Ramos (cell line): ENCODE data around the gene PCNX2.
"Not testable (repeated sequence)": the region's sequence is repeated elsewhere in the genome, so short reads cannot be mapped to it uniquely, and the experiment has no call there.

Source experiments
- in situ Hi-C: fragments of 300-500 bp; cut with MboI; formaldehyde crosslinking; loops from one replicate; pipeline ENCODE4 v1.14.3; 2022; ENCODE audit warnings: low sequenced_read_pairs; ENCODE audit not compliant: unreplicated experiment

PCNX2 gene

DNA sequence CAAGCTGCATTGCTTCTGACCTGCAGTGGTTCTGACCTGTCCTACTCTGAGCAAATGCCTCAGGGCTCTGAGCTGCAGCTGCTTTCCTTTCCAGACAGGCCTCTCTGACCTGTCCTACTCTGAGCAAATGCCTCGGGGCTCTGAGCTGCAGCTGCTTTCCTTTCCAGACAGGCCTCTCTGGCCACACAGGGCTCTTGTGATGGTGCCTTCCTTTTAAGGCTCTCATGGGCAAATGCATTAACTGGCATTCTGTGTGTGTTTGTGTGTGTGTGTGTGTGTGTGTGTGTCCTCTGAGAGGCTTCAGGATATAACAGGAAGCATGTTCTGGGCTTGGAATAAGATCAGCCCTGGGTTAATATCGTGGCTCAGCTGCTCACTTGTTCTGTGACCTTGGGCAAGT, 213.8 kb downstream of the PCNX2 start:
- in situ Hi-C loops, result no loop called here

DNA sequence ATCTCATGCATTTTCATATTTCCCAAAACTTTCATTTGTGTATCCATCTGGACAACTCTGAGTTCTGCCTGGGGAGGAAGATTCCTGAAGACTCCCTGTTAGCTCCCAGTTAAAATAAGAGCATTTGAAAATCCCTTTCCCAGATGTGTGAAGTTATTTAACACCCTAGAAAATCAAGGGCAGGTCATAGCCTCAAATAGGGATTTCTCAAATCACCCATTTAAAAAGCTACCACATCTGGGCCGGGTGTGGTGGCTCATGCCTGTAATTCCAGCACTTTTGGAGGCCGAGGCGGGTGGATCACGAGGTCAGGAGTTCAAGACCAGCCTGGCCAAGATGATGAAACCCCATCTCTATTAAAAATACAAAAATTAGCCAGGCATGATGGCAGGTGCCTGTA, 214.7 kb downstream of the PCNX2 start:
- in situ Hi-C loops, result not testable (repeated sequence)

DNA sequence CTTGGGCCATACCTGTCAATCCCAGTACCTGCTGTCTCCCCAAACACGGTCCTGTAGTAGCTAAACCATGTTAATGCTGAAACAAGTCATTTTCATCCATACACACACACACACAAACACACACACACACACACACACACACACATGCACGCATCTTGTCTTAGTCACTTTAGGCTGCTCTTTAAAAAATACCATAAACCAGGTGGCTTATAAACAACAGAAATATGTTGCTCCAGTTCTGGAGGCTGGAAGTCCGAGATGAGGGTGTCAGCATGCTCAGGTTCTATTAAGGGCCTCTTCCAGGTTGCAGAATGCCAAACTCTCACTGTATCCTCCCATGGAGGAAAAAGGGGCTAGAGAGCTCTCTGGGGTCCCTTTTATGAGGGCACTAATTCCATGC, 215.2 kb downstream of the PCNX2 start:
- in situ Hi-C loops, result no loop called here

GRCh38 chr1:233079574-233079973, 216.0 kb downstream of the PCNX2 start:
- in situ Hi-C loops, result no loop called here

DNA sequence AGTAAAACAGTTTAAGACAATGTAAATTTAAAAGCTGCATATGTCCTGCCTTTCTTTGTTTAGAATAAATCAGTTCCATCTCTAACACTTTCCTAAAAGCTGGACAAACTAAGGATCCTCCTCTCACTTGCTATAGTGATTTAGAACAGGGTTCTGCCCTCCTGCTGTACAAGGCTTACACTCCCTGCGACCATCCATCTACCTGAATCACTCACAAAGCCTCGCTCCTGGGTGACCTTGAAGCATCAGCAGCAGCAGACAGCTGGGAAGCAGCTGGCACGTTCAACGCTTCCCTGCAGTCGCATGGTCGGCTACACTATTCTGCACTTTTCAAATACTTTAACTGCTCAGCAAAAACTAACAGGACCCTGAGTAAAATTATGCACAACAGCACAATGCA, 217.1 kb downstream of the PCNX2 start:
- in situ Hi-C loops, result no loop called here

DNA sequence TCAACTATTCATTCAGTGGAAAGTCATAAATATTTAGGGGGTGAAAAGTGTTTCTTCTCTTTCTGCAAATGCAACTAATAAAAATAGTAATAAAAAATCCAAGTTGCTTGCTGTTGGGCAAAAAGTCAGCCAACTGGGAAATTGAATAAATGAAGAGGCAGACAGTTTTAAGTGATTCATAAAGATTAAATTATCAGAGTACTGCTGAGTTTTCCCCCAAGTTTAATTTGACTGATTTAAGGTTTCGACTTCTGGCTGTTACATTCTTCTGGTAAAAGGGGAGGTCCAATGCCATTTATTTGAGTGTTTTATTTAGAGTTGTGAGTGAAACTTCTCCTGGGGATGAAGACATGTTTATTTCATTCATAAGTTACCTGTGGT, 219.6 kb downstream of the PCNX2 start:
- in situ Hi-C loops, result no loop called here

DNA sequence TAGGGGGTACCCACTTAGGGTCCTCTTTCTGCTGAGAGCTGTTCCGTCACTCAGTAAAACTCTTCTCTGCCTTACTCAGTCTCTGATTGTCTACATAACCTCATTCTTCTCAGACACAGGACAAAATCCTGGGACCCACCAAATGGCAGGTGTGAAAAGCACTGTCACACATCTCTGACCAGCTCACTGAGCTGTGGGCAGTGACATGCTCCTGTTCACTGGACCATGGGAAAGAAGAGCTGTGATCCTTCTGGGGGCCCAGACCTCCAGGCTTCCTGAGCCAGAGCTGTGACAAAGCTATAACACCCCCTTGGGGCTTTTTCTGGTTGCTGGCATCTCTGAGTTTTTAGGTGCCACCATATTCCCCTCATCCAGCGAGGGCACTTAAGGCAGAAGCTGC, 229.4 kb downstream of the PCNX2 start:
- in situ Hi-C loops, result no loop called here

DNA sequence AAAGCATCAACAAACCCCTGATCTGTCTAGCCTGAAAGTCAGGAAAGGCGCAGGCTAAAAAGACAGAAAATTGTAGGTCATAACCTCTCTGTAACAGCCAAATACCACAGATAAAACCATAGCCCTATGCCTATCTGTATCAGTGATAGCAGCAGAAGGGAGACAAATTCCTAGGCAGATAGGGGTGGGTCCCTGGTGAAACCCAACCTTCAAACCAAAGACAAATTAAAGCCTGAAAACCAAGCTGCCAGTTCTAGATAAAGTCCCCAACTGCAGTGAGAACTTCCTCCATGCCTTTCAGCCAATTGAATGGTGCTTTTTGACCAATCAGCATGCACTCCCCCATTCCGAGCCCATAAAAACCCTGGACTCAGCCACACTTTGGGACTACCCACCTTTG, 229.8 kb downstream of the PCNX2 start:
- in situ Hi-C loops, result no loop called here

- in situ Hi-C loops, result no loop called here
These were observed 230.5 kb downstream of the PCNX2 start for GRCh38 chr1:233064988-233065387.

DNA sequence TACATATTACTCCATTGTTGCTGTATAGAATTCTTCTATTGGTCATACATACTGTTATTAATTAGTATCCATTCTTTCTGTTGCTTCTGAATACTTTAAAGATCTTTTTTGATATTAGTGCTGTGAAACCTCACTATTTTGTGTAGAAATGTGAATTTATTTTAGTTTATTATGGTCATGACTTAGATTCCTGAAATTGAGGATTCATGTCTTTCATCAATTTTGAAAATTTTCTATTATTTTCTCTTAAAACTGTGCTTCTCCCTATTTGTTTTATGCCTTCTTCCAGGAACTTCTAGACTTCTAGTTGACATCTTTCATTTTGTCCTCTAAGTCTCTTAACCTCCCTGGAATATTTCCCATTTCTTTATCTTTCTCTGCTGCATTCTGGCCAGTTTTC, 232.1 kb downstream of the PCNX2 start:
- in situ Hi-C loops, result no loop called here

GRCh38 chr1:233061265-233061664, 234.3 kb downstream of the PCNX2 start:
- in situ Hi-C loops, result no loop called here

- in situ Hi-C loops, result no loop called here
These were observed 235.0 kb downstream of the PCNX2 start for GRCh38 chr1:233060461-233060994.

DNA sequence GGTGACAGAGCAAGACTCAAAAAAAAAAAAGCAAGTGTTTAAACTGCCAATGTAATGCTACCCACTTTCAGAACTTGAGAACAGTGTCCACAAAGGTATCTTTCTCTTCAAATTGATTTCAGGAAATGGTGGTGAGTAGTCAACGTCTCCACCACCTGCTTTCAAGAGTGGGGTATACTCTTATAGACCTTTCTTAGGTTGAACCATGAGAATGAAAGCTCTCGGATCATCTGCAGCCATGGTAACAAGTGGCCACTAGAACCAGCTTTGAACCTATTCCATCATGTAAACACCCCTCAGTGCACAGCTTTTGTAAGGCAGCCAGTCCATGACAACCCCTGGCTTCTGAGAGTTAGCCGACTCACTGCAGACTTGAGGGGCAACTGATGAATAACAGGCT, 237.7 kb downstream of the PCNX2 start:
- in situ Hi-C loops, result no loop called here

DNA sequence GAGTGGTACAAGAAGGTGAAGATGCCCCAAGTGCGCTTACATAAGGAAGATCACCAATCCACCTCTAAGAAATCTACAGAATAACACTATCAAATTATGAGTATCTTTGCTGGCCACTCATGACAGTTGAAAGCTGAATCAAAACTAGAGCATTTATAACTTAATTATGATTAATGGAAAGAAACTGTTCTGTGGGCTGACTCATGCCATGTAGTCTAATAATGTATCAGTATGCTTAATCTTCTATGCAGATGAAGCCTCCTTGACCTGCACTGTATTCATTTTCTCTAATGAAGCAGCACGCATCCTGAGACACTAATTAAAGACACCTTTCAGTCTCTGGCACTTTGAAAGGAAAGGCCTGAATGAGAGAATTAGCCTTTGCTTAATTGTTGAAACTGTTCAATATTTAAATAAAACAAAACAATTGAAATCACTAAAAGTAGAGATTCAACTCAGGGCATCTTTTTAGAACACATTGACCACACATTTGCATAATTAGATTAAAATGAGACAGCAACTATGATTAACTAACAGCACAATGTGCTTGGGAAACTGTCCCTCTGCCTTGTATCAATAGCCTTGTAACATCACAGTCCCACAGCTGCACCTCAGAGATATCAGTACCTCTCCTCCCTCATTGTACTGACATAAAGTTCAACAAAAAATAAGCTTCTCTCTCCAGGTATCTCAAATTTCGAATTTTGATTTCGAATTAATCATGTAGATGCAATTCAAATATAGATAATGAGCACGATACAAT, 239.5 kb downstream of the PCNX2 start:
- in situ Hi-C loops, result no loop called here

GRCh38 chr1:233045588-233045987, 249.9 kb downstream of the PCNX2 start:
- in situ Hi-C loops, result no loop called here

GRCh38 chr1:233042834-233043233, 252.7 kb downstream of the PCNX2 start:
- in situ Hi-C loops, result no loop called here

GRCh38 chr1:233040494-233040893, 255.0 kb downstream of the PCNX2 start:
- in situ Hi-C loops, result no loop called here

GRCh38 chr1:233038581-233038980, 256.9 kb downstream of the PCNX2 start:
- in situ Hi-C loops, result no loop called here

DNA sequence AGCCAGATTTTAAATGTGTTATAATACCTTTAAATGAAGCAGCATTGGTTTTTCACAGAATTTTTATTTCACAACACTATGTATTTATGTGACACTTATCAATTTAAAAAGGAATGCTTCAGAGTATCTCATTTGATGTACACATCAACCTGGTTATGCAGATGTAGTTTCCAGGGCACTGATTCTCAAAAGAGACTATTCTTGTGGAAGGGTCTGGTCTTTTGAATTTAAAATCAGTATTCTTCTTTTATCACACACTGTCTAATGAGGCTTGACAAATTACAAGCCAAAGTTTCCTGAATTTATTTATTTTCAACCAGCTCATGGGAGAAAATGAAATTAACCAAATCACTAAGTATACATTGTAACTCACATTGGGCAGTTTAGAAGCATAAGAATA, 257.7 kb downstream of the PCNX2 start:
- in situ Hi-C loops, result no loop called here

GRCh38 chr1:233034836-233035235, 260.7 kb downstream of the PCNX2 start:
- in situ Hi-C loops, result no loop called here

DNA sequence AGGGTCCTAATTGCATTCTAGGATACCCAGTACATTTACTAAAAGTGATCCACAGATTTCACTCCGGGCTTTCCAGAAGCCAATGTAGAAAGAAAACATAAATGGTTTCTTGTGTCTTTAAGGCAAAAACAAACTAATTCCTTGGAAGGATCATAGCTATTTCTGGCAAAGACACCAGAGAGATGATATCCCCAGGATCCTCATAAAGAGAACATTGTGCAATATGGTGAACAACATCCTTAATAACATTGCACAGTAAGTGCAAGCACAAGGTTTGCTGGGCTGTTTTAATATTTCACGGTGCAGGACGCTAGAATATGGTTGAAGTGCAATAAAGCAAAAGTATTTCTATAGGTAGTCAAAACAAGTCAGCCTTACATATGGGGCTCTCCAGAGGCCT, 262.2 kb downstream of the PCNX2 start:
- in situ Hi-C loops, result no loop called here

DNA sequence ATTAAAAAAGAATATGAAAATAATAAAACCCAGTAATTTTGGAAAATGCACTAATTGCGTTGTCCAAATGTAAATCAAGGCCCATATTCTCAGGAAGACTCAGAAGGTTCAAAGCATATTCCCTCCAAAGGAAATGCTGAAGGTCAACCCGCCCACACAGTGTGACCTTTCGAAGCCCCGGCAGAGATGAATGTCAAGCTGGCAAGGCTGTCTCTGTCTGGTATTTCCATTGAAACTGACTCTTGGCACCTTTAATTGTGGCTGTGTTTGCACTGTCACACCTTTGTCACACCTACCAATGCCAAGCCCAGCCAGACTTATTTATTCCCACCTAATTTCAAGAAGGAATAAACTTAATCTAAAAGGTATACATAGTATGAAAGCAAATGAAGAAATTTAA, 262.6 kb downstream of the PCNX2 start:
- in situ Hi-C loops, result no loop called here
